ENCODE measurements around the gene FMNL3.
"Not testable (repeated sequence)": the region's sequence is repeated elsewhere in the genome, so short reads cannot be mapped to it uniquely, and the experiment has no call there.

DNA sequence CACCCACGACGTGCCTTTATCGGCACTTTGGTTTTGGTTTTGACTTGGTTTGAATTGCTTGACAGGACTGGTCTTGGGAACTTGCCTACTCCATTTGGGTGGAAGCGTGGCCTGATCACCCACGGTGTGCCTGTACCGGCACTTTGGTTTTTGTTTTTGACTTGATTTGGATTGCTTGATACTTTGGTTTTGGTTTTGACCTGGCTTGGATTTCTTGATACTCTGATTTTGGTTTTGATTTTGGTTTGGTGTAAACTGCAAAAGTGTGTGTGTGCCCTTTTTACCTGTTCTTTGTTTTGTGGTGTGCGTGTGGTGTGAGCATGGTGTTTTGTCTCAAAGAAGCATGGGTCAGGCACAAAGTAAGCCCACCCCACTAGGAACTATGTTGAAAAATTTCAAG is 27.7 kb upstream of the FMNL3 start:
- TF ChIP-seq, protein P1, sequence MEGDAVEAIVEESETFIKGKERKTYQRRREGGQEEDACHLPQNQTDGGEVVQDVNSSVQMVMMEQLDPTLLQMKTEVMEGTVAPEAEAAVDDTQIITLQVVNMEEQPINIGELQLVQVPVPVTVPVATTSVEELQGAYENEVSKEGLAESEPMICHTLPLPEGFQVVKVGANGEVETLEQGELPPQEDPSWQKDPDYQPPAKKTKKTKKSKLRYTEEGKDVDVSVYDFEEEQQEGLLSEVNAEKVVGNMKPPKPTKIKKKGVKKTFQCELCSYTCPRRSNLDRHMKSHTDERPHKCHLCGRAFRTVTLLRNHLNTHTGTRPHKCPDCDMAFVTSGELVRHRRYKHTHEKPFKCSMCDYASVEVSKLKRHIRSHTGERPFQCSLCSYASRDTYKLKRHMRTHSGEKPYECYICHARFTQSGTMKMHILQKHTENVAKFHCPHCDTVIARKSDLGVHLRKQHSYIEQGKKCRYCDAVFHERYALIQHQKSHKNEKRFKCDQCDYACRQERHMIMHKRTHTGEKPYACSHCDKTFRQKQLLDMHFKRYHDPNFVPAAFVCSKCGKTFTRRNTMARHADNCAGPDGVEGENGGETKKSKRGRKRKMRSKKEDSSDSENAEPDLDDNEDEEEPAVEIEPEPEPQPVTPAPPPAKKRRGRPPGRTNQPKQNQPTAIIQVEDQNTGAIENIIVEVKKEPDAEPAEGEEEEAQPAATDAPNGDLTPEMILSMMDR (IDR thresholded peaks at IDR 0.05), result not testable (repeated sequence)
- TF ChIP-seq POLR2A (IDR thresholded peaks at IDR 0.05), result not testable (repeated sequence)

Data from body of pancreas (tissue), 4 donors.